ENCODE results near the gene XNDC1N. TPM values are rescaled to one million over a fixed set of nuclear protein-coding genes. Genes with fewer than 3 reads are reported as not detected.

The XNDC1N gene
- polyA plus RNA-seq, 6 donors from 2014 or later: 4.5 to 8.4 (median 6.0) TPM

- Mint-ChIP-seq H3K4me3 (no peak overlapping the region), H3K9me3 (no peaks in the 10 kb centered on the region), H3K27me3 (no peaks in the 10 kb centered on the region), H3K4me1 (peaks cover 28 to 37% (median 30%) of the 10 kb centered on the region in 3 donors), H3K27ac (peak overlapping the region in 2 of 6 donors; percentile 65 to 86), H3K36me3 (peaks cover 0 to 5% of the 10 kb centered on the region in 2 donors)
- DNase-seq (no peak), ATAC-seq (ENCODE audit: low read depth in 2 of 2) (no peak)
Measured at GRCh38 chr11:71947498-71947897, 19.1 kb upstream of the XNDC1N start.

DNA sequence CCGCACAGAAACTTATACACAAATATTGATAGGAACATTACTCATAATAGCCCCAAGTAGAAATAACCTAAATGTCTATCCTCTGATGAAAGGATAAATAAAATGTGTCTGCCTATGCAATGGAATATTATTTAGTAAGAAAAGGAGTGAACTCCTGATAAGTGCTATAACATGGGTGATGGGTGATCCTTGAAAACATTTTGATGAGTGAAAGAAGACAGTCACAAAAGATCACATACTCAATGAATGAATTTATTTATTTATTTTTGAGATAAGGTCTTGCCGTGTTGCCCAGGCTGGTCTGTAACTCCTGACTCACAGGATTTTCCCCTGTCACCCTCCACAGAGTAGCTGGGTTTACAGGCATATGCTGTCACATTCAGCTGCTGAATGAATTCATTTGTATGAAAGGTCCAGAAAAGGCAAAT lies 17.8 kb upstream of the XNDC1N start:
- H3K27ac Mint-ChIP-seq: no peak overlapping the region

DNA sequence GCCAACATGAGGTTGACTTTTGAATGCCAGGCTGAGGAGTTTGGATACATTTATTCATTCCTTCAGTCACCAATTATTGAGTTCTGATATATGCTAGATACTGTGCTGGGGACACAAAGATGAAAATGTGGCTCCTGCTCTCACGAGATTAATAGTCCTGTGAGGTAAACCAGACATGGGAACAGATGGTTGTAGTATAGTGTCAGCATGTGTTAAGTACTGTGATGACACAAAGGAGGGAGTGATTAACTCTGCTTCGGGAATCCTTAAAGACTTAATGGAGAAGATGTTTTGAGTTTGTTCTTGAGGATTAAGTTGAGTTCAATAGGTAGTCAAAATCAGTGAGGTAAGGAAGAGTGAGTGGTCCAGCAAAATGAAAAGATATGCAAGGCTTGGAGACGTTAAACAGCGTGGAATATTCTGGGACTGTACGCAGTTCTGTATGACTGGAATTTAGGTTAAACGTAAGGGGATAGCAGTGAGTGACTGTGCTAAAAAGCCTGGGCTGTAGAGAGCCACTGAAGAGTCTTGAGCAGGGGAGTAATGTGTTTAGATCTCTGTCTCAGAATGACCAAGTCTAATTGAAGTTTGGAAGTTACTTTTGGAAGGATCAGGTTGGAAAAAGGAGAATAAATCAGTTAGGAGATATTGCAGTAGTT lies 12.3 kb upstream of the XNDC1N start:
- DNase-seq: no peak
- no peak overlapping the region for H3K27ac Mint-ChIP-seq

More for the DNA sequence above, 17.8 kb upstream of the XNDC1N start:
- Mint-ChIP-seq H3K4me3 (peak overlapping the region in 1 of 8 donors; percentile 7), H3K27me3 (no peaks in the 10 kb centered on the region), H3K4me1 (peaks cover 25 to 37% (median 30%) of the 10 kb centered on the region in 3 donors), H3K36me3 (peaks cover 0 to 5% of the 10 kb centered on the region in 2 donors), H3K9me3 (no peaks in the 10 kb centered on the region)
- ATAC-seq (ENCODE audit: low read depth in 2 of 2): no peak
- DNase-seq: no peak

GRCh38 chr11:71937826-71938225 lies 9.4 kb upstream of the XNDC1N start:
- H3K27ac Mint-ChIP-seq: peak overlapping the region in 3 of 6 donors; percentile 5 to 58 (median 24)
- no peak overlapping the region for H3K4me3 Mint-ChIP-seq
- H3K9me3 Mint-ChIP-seq: no peaks in the 10 kb centered on the region
- ATAC-seq (ENCODE audit: low read depth in 2 of 2) (no peak), DNase-seq (no peak)
- H3K27me3 Mint-ChIP-seq: no peaks in the 10 kb centered on the region
- H3K36me3 Mint-ChIP-seq: peaks cover 0 to 4% of the 10 kb centered on the region in 2 donors
- peaks cover 14 to 30% (median 17%) of the 10 kb centered on the region in 3 donors for H3K4me1 Mint-ChIP-seq

More for the DNA sequence above, 12.3 kb upstream of the XNDC1N start:
- Mint-ChIP-seq H3K9me3 (no peaks in the 10 kb centered on the region), H3K27me3 (no peaks in the 10 kb centered on the region), H3K4me3 (no peak overlapping the region), H3K36me3 (peaks cover 0 to 4% of the 10 kb centered on the region in 2 donors), H3K4me1 (peaks cover 19 to 26% (median 19%) of the 10 kb centered on the region in 3 donors)
- ATAC-seq (ENCODE audit: low read depth in 2 of 2): no peak

DNA sequence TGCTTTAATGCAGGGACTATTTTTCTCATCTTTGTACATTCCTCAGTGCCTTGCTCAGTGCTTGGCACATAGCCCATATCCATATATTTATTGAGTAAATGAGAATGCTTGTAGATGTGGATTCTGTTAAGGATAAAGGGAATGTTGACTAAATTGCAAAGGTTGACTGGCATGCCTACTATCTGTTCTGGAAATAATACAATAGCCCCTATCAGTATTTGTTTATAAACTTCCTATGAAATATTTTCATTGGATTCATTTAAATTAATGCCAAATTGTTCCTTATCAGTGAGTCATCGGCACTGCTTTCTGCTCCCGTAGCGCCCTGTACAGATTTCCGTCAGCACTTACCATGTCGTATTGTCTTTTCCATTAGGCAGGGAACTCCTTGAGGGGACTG lies 8.4 kb upstream of the XNDC1N start:
- no peak for ATAC-seq (ENCODE audit: low read depth in 2 of 2)
- H3K4me1 Mint-ChIP-seq: peaks cover 17 to 31% (median 17%) of the 10 kb centered on the region in 3 donors
- H3K4me3 Mint-ChIP-seq: no peak overlapping the region
- peaks cover 0 to 4% of the 10 kb centered on the region in 2 donors for H3K36me3 Mint-ChIP-seq
- DNase-seq: no peak
- no peaks in the 10 kb centered on the region for H3K9me3 Mint-ChIP-seq
- H3K27me3 Mint-ChIP-seq: no peaks in the 10 kb centered on the region
- H3K27ac Mint-ChIP-seq: peak overlapping the region in 1 of 6 donors; percentile 35

DNA sequence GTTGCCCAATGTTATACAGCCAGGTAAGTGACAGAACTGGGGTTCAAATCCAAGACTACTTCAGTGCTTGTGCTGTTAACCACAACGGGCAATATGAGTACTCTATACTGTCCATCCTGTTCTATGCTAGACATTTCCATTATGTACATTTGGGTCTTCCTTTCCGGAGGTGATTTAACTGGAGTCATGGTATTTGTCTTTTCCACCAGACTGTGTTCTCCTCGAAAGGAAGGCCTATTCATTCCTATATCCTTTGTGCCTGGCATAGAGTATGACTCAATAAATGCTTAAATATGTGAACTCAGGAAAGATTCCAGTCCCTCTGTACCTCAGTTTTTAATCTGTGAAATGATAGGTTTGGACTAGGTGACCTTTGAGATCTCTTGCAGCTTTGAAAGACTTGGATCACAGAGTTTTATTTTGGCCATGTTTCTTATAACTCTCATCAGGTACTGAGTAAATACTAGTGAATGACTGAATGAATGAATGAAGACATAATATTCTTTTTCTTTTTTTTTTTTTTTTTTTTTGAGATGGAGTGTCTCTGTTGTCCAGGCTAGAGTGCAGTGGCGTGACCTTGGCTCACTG lies 7.0 kb upstream of the XNDC1N start:
- peaks cover 23 to 43% (median 25%) of the 10 kb centered on the region in 3 donors for H3K4me1 Mint-ChIP-seq
- no peak for ATAC-seq (ENCODE audit: low read depth in 2 of 2)
- DNase-seq: no peak
- H3K36me3 Mint-ChIP-seq: peaks cover 0 to 4% of the 10 kb centered on the region in 2 donors
- H3K9me3 Mint-ChIP-seq: no peaks in the 10 kb centered on the region
- H3K27me3 Mint-ChIP-seq: no peaks in the 10 kb centered on the region
- no peak overlapping the region for H3K4me3 Mint-ChIP-seq
- H3K27ac Mint-ChIP-seq: peak overlapping the region in 2 of 6 donors; percentile 47 to 87

DNA sequence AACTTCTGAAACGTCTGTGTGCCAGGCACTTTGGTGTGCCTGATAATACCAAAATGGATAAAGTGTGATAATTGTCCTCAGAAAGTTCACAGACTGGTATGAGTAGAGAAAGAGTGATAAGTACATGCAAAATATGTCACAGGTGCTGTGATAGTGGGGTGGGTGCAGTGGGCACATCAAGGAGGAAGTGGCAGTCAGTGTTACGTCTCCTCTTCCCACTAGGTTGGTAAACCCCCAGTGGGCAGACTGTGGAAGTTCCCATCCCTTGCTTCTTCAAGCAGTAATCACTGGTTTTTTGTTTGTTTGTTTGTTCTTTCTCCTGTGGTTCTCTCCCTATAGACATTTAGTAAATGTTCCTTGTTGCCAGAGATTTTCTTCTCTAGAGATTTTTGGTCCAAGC lies 5.8 kb upstream of the XNDC1N start:
- Mint-ChIP-seq H3K27me3 (no peaks in the 10 kb centered on the region), H3K9me3 (no peaks in the 10 kb centered on the region), H3K27ac (peak overlapping the region; percentile 25 to 95 (median 88)), H3K4me1 (peaks cover 35 to 53% (median 37%) of the 10 kb centered on the region in 3 donors), H3K36me3 (peaks cover 0 to 4% of the 10 kb centered on the region in 2 donors), H3K4me3 (peak overlapping the region in 4 of 8 donors; percentile 1 to 69 (median 29))
- DNase-seq: peak; percentile 36
- peak; percentile 99 to 100 for ATAC-seq (ENCODE audit: low read depth in 2 of 2)

GRCh38 chr11:71933141-71933933 lies 4.9 kb upstream of the XNDC1N start:
- Mint-ChIP-seq H3K36me3 (peaks cover 4 to 5% of the 10 kb centered on the region in 2 donors), H3K4me1 (peaks cover 44 to 59% (median 46%) of the 10 kb centered on the region in 3 donors), H3K9me3 (no peaks in the 10 kb centered on the region), H3K27ac (peak overlapping the region in 3 of 6 donors; percentile 87 to 95 (median 91)), H3K27me3 (no peaks in the 10 kb centered on the region), H3K4me3 (no peak overlapping the region)
- ATAC-seq (ENCODE audit: low read depth in 2 of 2): no peak
- DNase-seq: no peak

- no peak for DNase-seq
- Mint-ChIP-seq H3K27ac (peak overlapping the region in 1 of 6 donors; percentile 9), H3K27me3 (no peaks in the 10 kb centered on the region), H3K4me3 (peak overlapping the region in 2 of 8 donors; percentile 10 to 93), H3K4me1 (peaks cover 48 to 68% (median 54%) of the 10 kb centered on the region in 3 donors), H3K36me3 (peaks cover 0 to 9% of the 10 kb centered on the region in 2 donors), H3K9me3 (no peaks in the 10 kb centered on the region)
- no peak for ATAC-seq (ENCODE audit: low read depth in 2 of 2)
Measured at GRCh38 chr11:71931245-71931602, 2.8 kb upstream of the XNDC1N start.

GRCh38 chr11:71930556-71931244 lies 2.3 kb upstream of the XNDC1N start:
- Mint-ChIP-seq H3K4me1 (peaks cover 48 to 68% (median 54%) of the 10 kb centered on the region in 3 donors), H3K9me3 (no peaks in the 10 kb centered on the region), H3K27me3 (no peaks in the 10 kb centered on the region), H3K4me3 (peak overlapping the region; percentile 71 to 98 (median 98)), H3K27ac (peak overlapping the region in 1 of 6 donors; percentile 98), H3K36me3 (peaks cover 0 to 9% of the 10 kb centered on the region in 2 donors)
- no peak for DNase-seq
- ATAC-seq (ENCODE audit: low read depth in 2 of 2): no peak

DNA sequence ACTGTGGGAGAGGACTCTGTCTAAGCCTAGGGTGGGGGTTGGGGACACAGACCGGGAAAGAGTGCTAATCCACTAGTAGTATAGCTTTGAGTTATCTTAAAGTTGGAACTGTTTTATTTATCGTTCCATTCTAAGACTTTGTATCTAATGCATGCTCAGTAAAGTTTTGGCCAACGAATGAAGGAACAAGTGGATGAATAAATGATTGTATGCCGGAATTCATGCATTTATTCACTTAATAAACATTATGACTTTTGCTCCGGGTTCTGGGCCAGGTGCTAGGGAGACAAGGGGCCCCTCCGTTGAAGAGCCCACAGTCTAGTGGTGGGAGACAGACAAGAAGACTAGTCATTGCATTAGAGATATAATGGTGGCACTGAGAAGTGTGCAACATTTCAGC lies 1.1 kb upstream of the XNDC1N start:
- Mint-ChIP-seq H3K27me3 (no peaks in the 10 kb centered on the region), H3K4me1 (peaks cover 46 to 62% (median 51%) of the 10 kb centered on the region in 3 donors), H3K27ac (peak overlapping the region in 4 of 6 donors; percentile 8 to 98 (median 98)), H3K9me3 (no peaks in the 10 kb centered on the region), H3K36me3 (peaks cover 0 to 9% of the 10 kb centered on the region in 2 donors), H3K4me3 (peak overlapping the region; percentile 93 to 99 (median 98))
- no peak for ATAC-seq (ENCODE audit: low read depth in 2 of 2)
- no peak for DNase-seq

DNA sequence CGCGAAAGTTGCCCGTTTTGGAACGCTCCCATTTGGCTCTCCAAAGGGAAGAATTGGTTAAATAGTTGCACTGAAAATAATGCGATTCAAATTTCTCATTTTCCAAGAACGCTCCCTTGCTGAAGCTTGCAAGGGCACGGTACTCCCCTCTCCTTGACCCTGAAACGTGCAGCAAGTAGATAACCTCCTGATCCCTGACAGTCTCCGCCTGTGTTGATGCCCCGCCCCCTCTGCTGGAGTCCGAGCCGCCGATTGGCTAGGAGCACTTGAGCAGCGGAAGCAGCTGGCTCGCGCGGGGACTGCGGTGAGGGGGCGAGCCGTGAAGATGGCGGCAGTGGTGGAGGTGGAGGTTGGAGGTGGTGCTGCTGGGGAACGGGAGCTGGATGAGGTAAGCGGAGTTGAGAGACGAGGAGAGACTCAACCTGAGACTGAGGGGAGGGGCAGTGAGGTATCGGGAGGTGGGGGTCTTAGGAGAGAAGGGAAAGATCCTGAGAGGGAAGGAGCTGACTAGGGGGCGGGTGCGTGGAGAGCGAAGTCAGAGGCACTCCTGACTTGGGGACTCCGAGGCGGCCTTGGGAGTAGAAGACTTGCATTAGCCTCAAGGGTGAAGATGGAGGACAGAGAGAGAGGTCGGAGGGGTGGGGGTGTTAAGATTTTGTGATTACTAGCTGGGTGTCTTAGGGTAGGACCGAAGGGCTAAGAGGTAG lies 496 bp upstream of the XNDC1N start, which contains the start of gene RNF121:
Gene RNF121, plus strand, starts transcription at position 310 of the 707 bp plus-strand sequence. Its CDS starts 16 bp downstream, at position 326.
- Mint-ChIP-seq H3K36me3 (peaks cover 0 to 9% of the 10 kb centered on the region in 2 donors), H3K4me3 (peak within 1 kb of the TSS; percentile 93 to 99 (median 98)), H3K27me3 (no peaks in the 10 kb centered on the region), H3K9me3 (no peaks in the 10 kb centered on the region), H3K27ac (peak within 1 kb of the TSS; percentile 96 to 99 (median 98)), H3K4me1 (peaks cover 41 to 56% (median 45%) of the 10 kb centered on the region in 3 donors)
- DNase-seq: peak; percentile 96
- ATAC-seq (ENCODE audit: low read depth in 2 of 2): peak; percentile 94
